H1 (cell line): ENCODE data around the gene MBTPS1. TPM values are rescaled to one million over a fixed set of nuclear protein-coding genes. Genes with fewer than 3 reads are reported as not detected.

ENCODE experiments used
- CTCF ChIA-PET: fragments of 300-600 bp; sonication (Branson Sonifier 250); formaldehyde crosslinking; loops from one replicate; lab custom pipeline; 2021; ENCODE audit not compliant: partially characterized antibody; lab: Charles Lee
- POLR2A ChIA-PET: fragments of 300-600 bp; sonication (Branson Sonifier 250); formaldehyde crosslinking; loops from one replicate; lab custom pipeline; 2021; ENCODE audit warnings: inconsistent platforms; ENCODE audit not compliant: partially characterized antibody; lab: Charles Lee
- DNase-seq, 2 experiments: peaks; one replicate each; pipeline versions ENCODE4 v3.0.0 to v3.0.0-alpha.2; 2010 to 2022; ENCODE audit warnings: low spot score in 2 of 2, low read depth in 1 of 2, mixed read lengths in 1 of 2
- FAIRE-seq: peaks from 2 replicates; lab custom pipeline; 2011; peaks lifted over from hg19 to GRCh38; lab: Jason Lieb, UNC
- H2AFZ ChIP-seq: 2 replicates; pipeline ENCODE4 v1.8.1; 2012; ENCODE audit warnings: low read length, inconsistent platforms
- H2AK5ac ChIP-seq: 2 replicates; pipeline ENCODE4 v1.6.1; 2013; ENCODE audit warnings: low read depth, low read length
- H2BK120ac ChIP-seq: replicated peaks from 2 replicates; pipeline ENCODE3; 2013; ENCODE audit warnings: low read depth, low read length, inconsistent platforms
- H2BK12ac ChIP-seq: 2 replicates; pipeline ENCODE4 v1.6.1; 2013; ENCODE audit warnings: low read depth, low read length
- H2BK15ac ChIP-seq: 2 replicates; pipeline ENCODE4 v1.6.1; 2013; ENCODE audit warnings: low read length
- H2BK20ac ChIP-seq: 2 replicates; pipeline ENCODE4 v1.6.1; 2013; ENCODE audit warnings: low read length
- H2BK5ac ChIP-seq: 2 replicates; pipeline ENCODE4 v1.6.1; 2013; ENCODE audit warnings: low read depth, low read length
- H3K14ac ChIP-seq: 2 replicates; pipeline ENCODE4 v1.6.1; 2013; ENCODE audit warnings: inconsistent platforms; ENCODE audit not compliant: insufficient read length
- H3K18ac ChIP-seq: 2 replicates; pipeline ENCODE4 v1.6.1; 2013; ENCODE audit warnings: low read length; ENCODE audit errors: extremely low read depth
- H3K23ac ChIP-seq: 2 replicates; pipeline ENCODE4 v1.6.1; 2013; ENCODE audit warnings: inconsistent platforms; ENCODE audit not compliant: insufficient read length
- H3K23me2 ChIP-seq: 2 replicates; pipeline ENCODE4 v1.6.1; 2013; ENCODE audit warnings: low read depth, low read length
- H3K27ac ChIP-seq: 2 replicates; pipeline ENCODE4 v1.6.1; 2011; ENCODE audit warnings: low read depth, low read length, inconsistent platforms
- H3K27me3 ChIP-seq, 4 experiments: replicated peaks in 1 of 4; 1 replicate in 1 of 4; 2 replicates in 3 of 4; pipeline versions ENCODE4 v1.6.1 to v1.8.1; 2011 to 2013; ENCODE audit warnings: low read length in 3 of 4, mild to moderate bottlenecking in 3 of 4, inconsistent platforms in 2 of 4, mixed read lengths in 2 of 4, moderate library complexity in 1 of 4; ENCODE audit not compliant: control insufficient read depth in 3 of 4, insufficient read depth in 3 of 4; ENCODE audit errors: extremely low read depth in 1 of 4
- H3K36me3 ChIP-seq, 4 experiments: 2 replicates each; pipeline versions ENCODE4 v1.6.1 to v1.8.1; 2011 to 2013; ENCODE audit warnings: mild to moderate bottlenecking in 4 of 4, low read length in 3 of 4, moderate library complexity in 2 of 4, control low read depth in 1 of 4, inconsistent platforms in 1 of 4; ENCODE audit not compliant: insufficient read depth in 4 of 4, control insufficient read depth in 2 of 4
- H3K4ac ChIP-seq: replicated peaks from 2 replicates; pipeline ENCODE3; 2013; ENCODE audit warnings: low read length, low read depth, mixed read lengths, inconsistent platforms; ENCODE audit not compliant: insufficient read length
- H3K4me1 ChIP-seq, 4 experiments: replicated peaks in 1 of 4; 1 replicate in 1 of 4; 2 replicates in 3 of 4; pipeline versions ENCODE4 v1.6.1 to v1.8.1; 2011 to 2013; ENCODE audit warnings: low read length in 3 of 4, inconsistent platforms in 2 of 4, mixed read lengths in 1 of 4; ENCODE audit not compliant: insufficient read depth in 4 of 4, control insufficient read depth in 3 of 4
- H3K4me2 ChIP-seq, 2 experiments: 2 replicates each; pipeline versions ENCODE4 v1.6.1 to v1.8.1; 2011 to 2013; ENCODE audit warnings: low read depth in 2 of 2, low read length in 2 of 2, control low read depth in 1 of 2, inconsistent platforms in 1 of 2, mild to moderate bottlenecking in 1 of 2; ENCODE audit not compliant: insufficient read depth in 1 of 2
- H3K4me3 ChIP-seq, 4 experiments: fragments of 200-600, 300-600 bp in 1 of 4; sonication (generic), shearing (Covaris generic), sonication (Bioruptor Twin) in 1 of 4; 2 replicates each; pipeline versions ENCODE4 v1.5.1 to v1.8.1; 2011 to 2016; ENCODE audit warnings: low read length in 4 of 4, low read depth in 3 of 4, control low read depth in 2 of 4, inconsistent platforms in 2 of 4, mild to moderate bottlenecking in 2 of 4, mixed read lengths in 1 of 4, moderate library complexity in 1 of 4; ENCODE audit not compliant: insufficient read depth in 2 of 4; ENCODE audit errors: extremely low read depth in 1 of 4
- H3K56ac ChIP-seq: replicated peaks from 2 replicates; pipeline ENCODE3; 2013; ENCODE audit warnings: low read depth, mild to moderate bottlenecking, mixed read lengths, low read length, inconsistent platforms; ENCODE audit not compliant: insufficient read length
- H3K79me1 ChIP-seq: 2 replicates; pipeline ENCODE4 v1.6.1; 2013; ENCODE audit warnings: low read depth, low read length, control low read depth
- H3K79me2 ChIP-seq, 2 experiments: 2 replicates each; pipeline versions ENCODE4 v1.6.1 to v1.8.1; 2012 to 2013; ENCODE audit warnings: low read length in 2 of 2, mild to moderate bottlenecking in 2 of 2, inconsistent platforms in 1 of 2; ENCODE audit not compliant: insufficient read depth in 2 of 2, control insufficient read depth in 1 of 2
- H3K9ac ChIP-seq, 4 experiments: replicated peaks in 1 of 4; 1 replicate in 1 of 4; 2 replicates in 3 of 4; pipeline versions ENCODE4 v1.6.1 to v1.8.1; 2011 to 2013; ENCODE audit warnings: low read depth in 3 of 4, low read length in 3 of 4, control low read depth in 2 of 4, mild to moderate bottlenecking in 2 of 4, moderate library complexity in 2 of 4, inconsistent platforms in 1 of 4; ENCODE audit errors: extremely low read depth in 1 of 4
- H3K9me3 ChIP-seq, 2 experiments: 2 replicates each; pipeline versions ENCODE4 v1.6.1 to v1.8.1; 2012 to 2013; ENCODE audit warnings: mild to moderate bottlenecking in 2 of 2, moderate library complexity in 2 of 2, control low read depth in 1 of 2, inconsistent platforms in 1 of 2, low read depth in 1 of 2, low read length in 1 of 2, mixed read lengths in 1 of 2; ENCODE audit not compliant: insufficient read depth in 2 of 2
- H4K20me1 ChIP-seq, 2 experiments: replicated peaks in 1 of 2; 2 replicates each; pipeline versions ENCODE3 to v1.8.1; 2011 to 2013; ENCODE audit warnings: inconsistent platforms in 2 of 2, low read length in 2 of 2, mild to moderate bottlenecking in 1 of 2; ENCODE audit not compliant: insufficient read depth in 2 of 2, control insufficient read depth in 1 of 2
- H4K5ac ChIP-seq: 2 replicates; pipeline ENCODE4 v1.6.1; 2013; ENCODE audit warnings: low read length, low read depth, mixed read lengths, inconsistent platforms; ENCODE audit not compliant: insufficient read length
- H4K8ac ChIP-seq: 2 replicates; pipeline ENCODE4 v1.8.0; 2013; ENCODE audit warnings: mild to moderate bottlenecking, moderate library complexity, low read length, inconsistent platforms; ENCODE audit not compliant: insufficient read depth; ENCODE audit errors: extremely low read depth
- H4K91ac ChIP-seq: replicated peaks from 2 replicates; pipeline ENCODE3; 2013; ENCODE audit warnings: low read length, mixed read lengths, inconsistent platforms; ENCODE audit not compliant: insufficient read length
- CHD1 ChIP-seq: IDR thresholded peaks from 2 replicates; pipeline ENCODE4 v1.6.1; 2012; ENCODE audit warnings: low read depth, low read length, improper control_type of control experiment
- KDM1A ChIP-seq: fragments of 200-600, 300-600 bp; sonication (generic); IDR thresholded peaks from 2 replicates; pipeline ENCODE4 v1.7.1; 2016; ENCODE audit warnings: mild to moderate bottlenecking, low read length, borderline replicate concordance
- POLR2AphosphoS5 ChIP-seq: IDR thresholded peaks from 2 replicates; pipeline ENCODE4 v1.6.1; 2011; ENCODE audit warnings: low read depth, low read length
- SAP30 ChIP-seq: fragments of 300-600 bp; sonication (generic); IDR thresholded peaks from 2 replicates; pipeline ENCODE4 v1.7.1; 2012; ENCODE audit warnings: low read length, moderate library complexity, mild to moderate bottlenecking, inconsistent platforms; ENCODE audit not compliant: insufficient read depth, insufficient replicate concordance
- TAF7 ChIP-seq: optimal IDR thresholded peaks from 2 replicates; pipeline ENCODE3; 2011; ENCODE audit warnings: low read depth, mild to moderate bottlenecking, inconsistent platforms, low read length, moderate library complexity, borderline replicate concordance
- WGBS, 2 experiments: shearing (Covaris generic) in 1 of 2; methylation state at CpG; one replicate each; pipeline versions ENCODE4 v1.1.6 to v1.1.7; 2013 to 2015; ENCODE audit warnings: low lambda C conversion rate in 2 of 2, mixed read lengths in 2 of 2, inconsistent platforms in 1 of 2, low coverage in 1 of 2, missing lambda C conversion rate in 1 of 2; ENCODE audit not compliant: insufficient replicate concordance in 2 of 2, insufficient coverage in 1 of 2, insufficient read length in 1 of 2; ENCODE audit errors: extremely low coverage in 1 of 2, missing lambda C conversion rate in 1 of 2; 5-methylcytosine and 5-hydroxymethylcytosine counted together
- polyA plus RNA-seq, 7 experiments: library from polyadenylated mRNA; depleted of rRNA in 3 of 7; stranded (reverse) in 5 of 7; unstranded in 2 of 7; fragments of >200 nt in 5 of 7; fragments of 200-250 nt in 2 of 7; gene quantifications; 1 replicate in 5 of 7; 2 replicates in 1 of 7; 4 replicates in 1 of 7; pipeline versions ENCODE4 v1.2.1 to v1.2.3, GENCODE V29; 2011 to 2013; ENCODE audit warnings: missing spikeins in 2 of 7, mixed read lengths in 2 of 7
- total RNA-seq: library from RNA; stranded (reverse); fragmentation: NEBNext Ultra II Directional; extraction: Animal tissue kit (Norgen Biotek cat#: 25700); gene quantifications from 2 replicates; pipeline ENCODE4 v1.2.1, GENCODE V29; 2021

The MBTPS1 gene
- total and polyA plus RNA-seq, 2 of the 8 experiments (the other 6 are each of a cell fraction or from before 2014, with no cell fraction given), result 30.6 to 53.3 TPM

DNA sequence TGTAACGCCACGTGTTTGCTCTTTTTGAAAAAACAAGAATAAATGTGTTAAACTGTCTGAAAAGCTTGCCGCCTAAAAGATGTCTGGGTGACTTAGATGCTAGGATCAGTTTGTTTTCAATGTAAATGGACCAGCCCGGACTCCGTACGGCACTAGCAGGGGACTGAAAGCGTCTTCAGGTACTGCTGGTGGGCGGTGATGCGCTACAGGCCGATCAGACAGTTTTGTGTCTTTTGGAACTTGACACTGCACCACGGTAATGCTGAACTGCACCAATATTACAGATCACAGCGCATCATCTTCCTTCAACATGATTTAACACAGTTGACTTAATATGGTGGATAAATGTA lies 727 bp upstream of the MBTPS1 start:
- Histone ChIP-seq H3K4me2 (peak overlapping the region; percentile 64 to 81), H2BK5ac (no peak overlapping the region), H2BK20ac (no peak overlapping the region), H2AFZ (peak overlapping the region; percentile 84), H3K36me3 (peaks cover 0 to 3% (median under 1%) of the 10 kb centered on the region in 4 experiments; a peak in 5 of 8 replicates), H2AK5ac (no peak overlapping the region), H3K4ac (no peak overlapping the region), H3K4me1 (peaks cover 0 to 2% (median 0%) of the 10 kb centered on the region in 4 experiments; a peak in 1 of 7 replicates), H4K8ac (peak overlapping the region; percentile 81; the same call in 1 of the 2 replicates), H4K5ac (no peak overlapping the region), H4K91ac (no peak overlapping the region), H3K9me3 (no peaks in the 10 kb centered on the region), H3K4me3 (peak overlapping the region; percentile 69 to 92 (median 84)), H3K9ac (peak overlapping the region; percentile 46 to 88 (median 84)), H4K20me1 (peaks cover 0 to 5% of the 10 kb centered on the region in 2 experiments), H2BK120ac (no peak overlapping the region), H2BK12ac (no peak overlapping the region), H2BK15ac (no peak overlapping the region), H3K14ac (no peak overlapping the region), H3K23me2 (peaks cover 6% of the 10 kb centered on the region), H3K56ac (peak overlapping the region; percentile 26), H3K23ac (no peak overlapping the region), H3K27me3 (no peaks in the 10 kb centered on the region), H3K27ac (0 out of 2 replicates have a peak overlapping the region, but pooled peaks have one; percentile 46), H3K79me1 (peaks cover 6% of the 10 kb centered on the region), H3K18ac (no peak overlapping the region), H3K79me2 (peaks cover 0 to 35% of the 10 kb centered on the region in 2 experiments; a peak in 3 of 4 replicates)
- DNase-seq, result no peak
- CTCF ChIA-PET, result interaction anchor here (0.7 to 6.0 kb wide), 11 partner anchors 10 to 73 kb away, joined by 3 to 44 read pairs (median 3); no protein-coding TSS in a partner anchor
- TF ChIP-seq POLR2AphosphoS5, result 0 out of 2 replicates have a peak, but pooled peaks have one; percentile 18
- peak; percentile 29 for TF ChIP-seq SAP30
- no peak for TF ChIP-seq TAF7
- no peak for TF ChIP-seq KDM1A
- no peak for TF ChIP-seq CHD1
- POLR2A ChIA-PET, result interaction anchor here (0.5 to 4.6 kb wide), 18 partner anchors 9 to 148 kb away, joined by 3 to 19 read pairs (median 4); partner anchors contain the start of genes DNAAF1, HSDL1, SLC38A8 and TAF1C
- WGBS, 2 experiments, result 17% methylated on average over 12 of the region's 12 CpGs; no CpG with 5 or more reads in 1 of the 2 experiments
- peak; percentile 19 for FAIRE-seq
